ENCODE data around the gene TAB2.
"Not testable (repeated sequence)": the region's sequence is repeated elsewhere in the genome, so short reads cannot be mapped to it uniquely, and the experiment has no call there.

Gene TAB2

GRCh38 chr6:149446791-149447376, 129.4 kb downstream of the TAB2 start:
- no peak for DNase-seq

DNA sequence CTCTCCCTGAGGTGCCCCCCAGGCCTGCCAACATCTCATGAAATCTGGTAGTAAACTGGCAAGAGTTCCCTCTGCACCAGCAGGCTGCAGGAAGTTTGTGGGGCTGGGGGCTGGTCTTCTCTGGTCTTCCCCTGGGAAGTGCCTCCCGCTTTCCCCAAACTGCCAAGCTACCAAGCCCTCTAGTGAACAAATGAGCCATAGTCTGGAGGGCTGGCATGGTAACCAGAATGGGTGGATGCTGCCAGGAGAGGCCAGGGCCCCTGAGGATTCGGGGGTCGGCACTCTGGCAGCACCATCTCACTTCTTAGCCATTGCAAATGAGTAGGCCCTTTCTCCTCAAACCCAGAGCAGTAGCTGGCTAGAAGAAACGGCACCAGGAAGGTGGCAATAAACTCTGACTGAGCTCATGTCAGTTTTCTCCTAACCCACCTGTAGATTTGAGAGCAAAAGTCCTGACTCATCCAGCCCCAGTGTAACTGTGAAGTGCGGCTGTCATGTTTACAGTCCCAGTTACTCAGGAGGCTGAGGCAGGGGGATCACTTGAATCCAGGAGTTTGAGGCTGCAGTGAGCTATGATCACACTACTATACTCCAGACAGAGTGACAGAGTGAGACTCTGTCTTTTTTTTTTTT, 131.4 kb downstream of the TAB2 start:
- no peak for DNase-seq

DNA sequence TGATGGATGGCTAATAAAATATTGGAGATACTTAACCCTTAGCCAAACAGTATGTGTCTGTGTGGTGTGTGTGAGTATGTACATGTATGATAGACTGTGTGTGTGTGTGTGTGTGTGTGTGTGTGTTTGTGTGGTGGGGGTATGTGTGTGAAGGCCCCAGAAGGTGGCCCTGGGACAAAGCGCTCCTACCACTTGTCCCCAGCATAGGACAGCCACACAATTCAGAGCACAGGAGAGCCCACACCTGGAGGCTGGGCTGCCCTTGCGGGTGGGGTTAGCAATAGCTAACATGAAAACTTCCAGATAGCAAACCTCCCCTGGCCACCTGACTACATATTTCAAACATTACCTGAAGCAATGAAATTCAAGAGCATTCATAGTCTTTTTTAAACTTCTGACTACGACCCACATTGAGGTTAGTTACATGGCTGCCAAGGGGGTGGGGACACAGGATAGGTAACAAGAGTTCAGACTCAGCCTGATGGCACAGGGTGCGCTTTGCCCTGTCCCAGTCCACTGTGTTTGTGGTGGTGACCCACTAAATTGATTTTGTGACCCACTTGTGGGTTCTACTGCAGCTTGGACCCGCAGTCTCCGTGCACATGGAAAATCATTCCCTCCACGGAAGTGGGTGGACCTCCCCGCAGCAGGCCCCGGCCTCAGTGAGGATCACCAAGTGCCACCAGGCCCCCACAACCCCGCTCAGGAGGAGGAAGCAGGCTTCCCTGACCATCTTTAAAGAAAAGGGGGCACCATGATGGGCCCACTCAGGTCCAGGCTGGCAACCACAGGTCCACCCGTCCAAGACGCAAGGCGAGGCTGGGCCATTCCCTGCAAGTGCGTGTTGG, 132.5 kb downstream of the TAB2 start:
- no peak for DNase-seq

GRCh38 chr6:149450679-149451375, 133.3 kb downstream of the TAB2 start:
- DNase-seq = no peak

DNA sequence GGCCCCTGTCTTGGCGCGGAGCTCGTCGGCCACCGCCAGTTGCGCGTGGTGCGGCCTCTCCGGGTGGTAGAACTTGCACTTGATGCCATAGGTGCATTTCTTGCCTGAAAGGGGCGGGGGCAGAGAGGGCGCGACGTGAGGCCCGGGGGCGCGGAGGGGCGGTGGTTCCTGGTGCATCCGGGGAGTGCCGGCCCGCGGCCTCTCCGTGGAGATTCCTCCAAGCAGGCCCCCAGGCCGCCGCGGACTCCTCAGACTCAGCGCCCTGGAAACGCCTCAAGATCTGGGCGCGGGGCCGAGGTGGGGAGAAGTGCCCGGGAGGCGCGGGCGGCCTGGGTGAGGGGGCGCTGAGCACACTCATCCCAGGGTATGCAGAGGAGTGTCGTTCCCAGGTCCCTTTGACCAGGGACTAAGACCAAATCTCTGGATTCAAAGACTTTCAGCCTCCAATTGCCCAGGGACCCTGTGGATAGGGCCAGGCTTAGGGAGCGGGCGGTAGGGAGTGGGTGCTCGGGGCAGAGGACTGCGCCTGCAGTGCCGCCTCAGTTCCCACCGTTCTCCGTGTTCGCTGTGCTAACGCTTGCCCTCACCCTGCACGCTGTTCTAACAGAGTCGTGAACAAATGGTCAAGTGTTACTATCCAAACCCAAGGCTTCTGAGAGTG, 134.0 kb downstream of the TAB2 start:
- DNase-seq = peak; percentile 67

- no peak for DNase-seq
These were observed 134.8 kb downstream of the TAB2 start for GRCh38 chr6:149452037-149452939.

DNA sequence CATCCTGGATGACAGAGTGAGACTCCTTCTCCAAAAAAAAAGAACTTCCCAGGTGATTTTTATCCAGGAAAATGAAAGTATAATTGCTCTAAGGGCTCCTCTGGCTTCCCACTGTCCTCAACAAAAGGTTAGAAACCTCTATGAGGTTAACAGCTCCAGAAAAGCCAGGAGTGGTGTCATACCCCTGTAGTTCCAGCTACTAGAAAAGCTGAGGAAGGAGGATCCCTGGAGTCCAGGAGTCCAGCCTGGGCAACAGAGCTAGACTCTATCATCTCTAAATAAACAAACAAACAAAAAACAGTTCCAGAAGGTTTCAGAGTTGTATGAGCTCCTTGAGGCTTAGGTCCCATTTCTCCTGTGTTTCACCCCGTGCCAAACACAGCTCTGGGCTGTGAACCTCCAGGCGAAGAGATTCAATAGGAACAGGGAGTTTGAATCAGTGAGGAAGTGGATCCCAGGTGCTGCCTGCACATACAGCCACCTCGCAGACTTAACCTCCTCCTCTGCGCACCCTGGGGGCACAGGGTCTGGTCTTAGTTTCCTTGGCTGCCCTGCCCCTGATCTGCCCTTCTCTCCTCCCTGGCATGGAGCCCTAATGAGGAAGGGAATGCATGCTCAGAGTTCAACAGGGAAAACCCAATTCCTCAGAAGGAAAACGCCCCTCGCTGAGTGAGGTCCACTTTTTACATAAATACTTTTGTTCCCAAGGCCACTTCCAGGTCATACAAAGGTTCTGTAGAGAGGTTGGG, 136.3 kb downstream of the TAB2 start:
- DNase-seq = no peak

GRCh38 chr6:149454346-149454848, 136.9 kb downstream of the TAB2 start:
- no peak for DNase-seq

DNA sequence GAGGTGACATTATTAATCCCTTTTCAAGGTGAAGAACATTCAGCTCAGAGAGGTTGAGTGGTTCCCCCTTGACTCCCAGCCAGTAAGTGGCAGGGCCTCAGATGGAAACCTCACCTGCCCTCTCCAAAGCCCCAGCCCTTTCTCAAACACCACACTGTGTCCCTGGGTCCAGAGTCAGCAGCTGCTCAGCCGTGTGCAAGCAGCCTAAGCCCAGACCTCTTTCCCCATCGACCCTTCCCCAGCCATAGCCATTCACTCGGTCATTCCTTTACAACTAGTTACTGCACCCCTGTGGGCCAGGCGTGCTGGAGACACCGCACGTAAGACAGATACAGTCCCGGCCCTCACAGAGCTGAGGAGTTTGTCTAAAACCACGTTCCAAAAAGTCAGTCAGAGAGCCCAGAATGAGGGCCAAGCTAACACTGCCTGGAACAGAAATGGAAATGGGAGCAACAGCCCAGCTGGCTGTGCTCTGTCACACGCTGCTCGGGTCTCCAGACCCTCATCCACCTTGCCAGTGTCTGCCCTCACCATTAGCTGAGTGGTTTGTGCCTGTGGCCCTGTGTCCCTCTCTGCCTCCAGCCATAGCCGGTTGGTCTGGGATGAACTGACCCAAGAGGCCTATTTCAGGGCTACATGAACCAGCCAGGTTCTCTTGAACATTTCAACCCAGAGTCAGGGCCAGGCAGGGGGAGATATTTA, 137.7 kb downstream of the TAB2 start:
- DNase-seq = no peak

DNA sequence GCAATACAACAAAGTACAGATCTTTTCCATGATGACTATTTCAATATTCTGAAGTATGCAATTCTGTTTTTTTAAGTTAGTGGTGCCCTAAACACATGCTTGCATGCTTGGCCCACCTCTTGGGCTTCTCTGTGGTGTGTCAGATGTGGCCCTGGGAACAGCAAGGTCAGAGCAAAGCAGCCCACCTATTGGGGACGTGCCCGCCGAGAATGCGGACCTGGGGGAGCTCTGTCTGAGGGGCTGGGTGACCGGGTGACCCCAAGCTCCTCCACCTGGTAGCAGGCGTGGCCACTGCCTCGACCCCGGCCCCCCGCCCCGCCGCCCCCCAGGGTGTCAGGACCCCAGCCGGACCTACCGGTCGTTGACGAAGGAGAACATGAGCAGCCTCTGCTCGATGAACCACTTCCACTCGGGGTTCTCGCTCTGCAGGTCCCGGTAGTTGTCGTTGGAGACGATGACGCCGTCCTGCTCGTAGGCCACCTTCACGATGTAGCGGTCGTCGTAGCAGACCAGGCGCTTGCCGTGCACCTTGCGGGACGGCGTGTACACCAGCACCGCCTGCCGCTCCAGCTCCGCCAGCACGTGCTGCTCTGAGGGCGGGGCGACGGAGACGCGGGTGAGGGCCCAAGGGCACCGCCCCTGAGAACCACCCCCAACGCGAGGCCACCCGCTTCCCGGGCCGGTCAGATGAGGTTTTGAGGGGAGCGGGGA, 139.0 kb downstream of the TAB2 start:
- DNase-seq = no peak

DNA sequence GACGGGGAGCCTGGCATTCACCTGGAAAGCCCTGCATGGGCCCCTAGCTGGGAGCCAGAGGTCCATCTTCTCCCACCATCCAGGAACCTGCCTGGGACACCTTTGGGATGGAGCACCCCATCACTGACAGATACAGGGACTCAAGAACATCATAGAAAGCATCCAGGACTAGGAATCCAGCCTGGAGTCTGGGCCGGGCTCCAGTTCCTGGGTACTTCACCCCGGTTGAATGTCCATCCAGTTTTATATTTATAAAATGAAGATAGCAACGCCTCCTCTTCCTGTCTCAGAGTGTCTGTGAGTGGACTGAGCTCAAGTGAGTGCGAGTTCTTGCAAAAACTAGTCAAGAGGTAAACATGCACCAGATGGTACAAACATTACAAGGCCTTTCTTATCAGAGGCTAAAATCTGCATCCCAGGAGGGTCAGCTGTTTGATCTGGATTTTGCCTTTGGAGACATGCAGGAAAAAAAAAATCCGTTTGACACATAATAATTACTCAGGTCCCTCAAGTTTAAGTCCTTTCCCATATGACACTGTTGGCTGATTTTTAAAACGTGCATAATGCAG, 139.9 kb downstream of the TAB2 start:
- DNase-seq = no peak

DNA sequence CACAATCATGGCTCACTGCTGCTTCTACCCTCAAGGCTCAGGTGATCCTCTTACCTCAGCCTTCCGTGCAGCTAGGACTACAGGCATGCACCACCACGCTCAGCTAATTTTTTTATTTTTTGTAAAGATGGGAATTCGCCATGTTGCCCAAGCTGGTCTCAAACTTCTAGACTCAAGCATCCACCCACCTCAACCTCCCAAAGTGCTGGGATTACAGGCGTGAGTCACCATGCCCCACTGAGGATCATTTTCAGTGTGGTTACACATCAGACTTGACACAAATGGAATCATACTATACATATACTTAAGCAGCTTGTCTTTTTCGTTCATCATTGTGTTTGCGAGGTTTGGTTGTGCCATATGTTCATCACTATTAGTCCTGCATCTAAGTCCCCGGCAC, 140.7 kb downstream of the TAB2 start:
- no peak for DNase-seq

DNA sequence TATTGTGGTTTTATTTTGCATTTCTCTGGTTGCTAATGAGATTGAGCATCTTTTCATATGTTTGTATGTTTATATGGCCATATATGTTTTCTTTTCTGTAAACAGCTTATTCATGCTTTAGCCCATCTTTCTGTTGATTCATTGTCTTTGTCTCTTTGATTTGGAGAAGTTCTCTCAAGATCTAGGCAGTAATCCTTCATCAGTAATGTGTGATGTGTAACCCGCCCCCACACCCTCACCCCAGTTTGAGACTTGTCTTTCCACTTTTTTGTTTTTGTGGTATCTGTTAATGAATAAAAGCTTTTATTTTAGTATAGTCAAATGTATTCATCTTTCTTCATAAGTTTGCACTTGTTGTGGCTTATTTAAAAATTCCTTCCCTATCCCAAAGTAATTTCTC, 141.3 kb downstream of the TAB2 start:
- no peak for DNase-seq

DNA sequence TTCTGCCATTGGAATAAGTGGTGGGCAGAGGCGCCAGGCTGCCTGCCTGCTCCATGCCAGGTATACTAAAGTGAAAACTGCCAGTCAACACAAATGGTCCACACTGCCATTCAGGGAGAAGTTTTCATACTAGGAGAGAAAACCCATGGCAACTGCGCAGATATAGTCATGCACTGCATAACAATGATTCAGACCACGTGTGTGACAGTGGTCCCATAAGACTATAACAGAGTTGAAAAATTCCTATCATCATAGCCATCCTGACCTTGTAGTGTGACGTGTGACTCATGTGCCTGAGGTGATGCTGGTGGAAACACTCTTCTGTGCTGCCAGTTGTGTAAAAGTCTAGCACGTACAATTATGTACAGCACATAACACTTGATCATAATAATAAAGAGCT, 142.2 kb downstream of the TAB2 start:
- no peak for DNase-seq

DNA sequence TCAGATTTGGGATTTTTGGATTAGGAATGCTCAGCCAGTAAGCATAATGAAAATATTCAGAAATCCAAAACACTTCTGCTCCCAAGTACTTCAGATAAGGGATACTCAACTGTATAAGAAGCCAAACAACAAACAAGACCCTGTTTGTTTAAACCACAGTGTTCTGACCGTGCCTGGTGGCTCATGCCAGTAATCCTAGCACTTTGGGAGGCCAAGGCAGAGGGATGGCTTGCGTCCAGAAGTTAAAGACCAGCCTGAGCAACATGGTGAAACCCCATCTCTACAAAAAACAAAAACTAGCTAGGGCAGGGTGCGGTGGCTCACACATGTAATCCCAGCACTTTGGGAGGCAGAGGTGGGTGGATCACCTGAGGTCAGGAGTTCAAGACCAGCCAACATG, 142.7 kb downstream of the TAB2 start:
- not testable (repeated sequence) for DNase-seq

Measured in activated CD8-positive, alpha-beta memory T cell treated with anti-CD3 and anti-CD28 coated beads for 24 hours (primary cell).